HG03520 (cell line): Measurements from ENCODE around the gene KIRREL2.
"Not testable (repeated sequence)": the region's sequence is repeated elsewhere in the genome, so short reads cannot be mapped to it uniquely, and the experiment has no call there.

Source experiments
- ATAC-seq: cut with Tn5 transposase; IDR thresholded peaks from one replicate; pipeline ENCODE4 v1.9.1; 2021; ENCODE audit warnings: mild to moderate bottlenecking, moderate library complexity; ENCODE audit not compliant: unreplicated experiment

Gene KIRREL2

DNA sequence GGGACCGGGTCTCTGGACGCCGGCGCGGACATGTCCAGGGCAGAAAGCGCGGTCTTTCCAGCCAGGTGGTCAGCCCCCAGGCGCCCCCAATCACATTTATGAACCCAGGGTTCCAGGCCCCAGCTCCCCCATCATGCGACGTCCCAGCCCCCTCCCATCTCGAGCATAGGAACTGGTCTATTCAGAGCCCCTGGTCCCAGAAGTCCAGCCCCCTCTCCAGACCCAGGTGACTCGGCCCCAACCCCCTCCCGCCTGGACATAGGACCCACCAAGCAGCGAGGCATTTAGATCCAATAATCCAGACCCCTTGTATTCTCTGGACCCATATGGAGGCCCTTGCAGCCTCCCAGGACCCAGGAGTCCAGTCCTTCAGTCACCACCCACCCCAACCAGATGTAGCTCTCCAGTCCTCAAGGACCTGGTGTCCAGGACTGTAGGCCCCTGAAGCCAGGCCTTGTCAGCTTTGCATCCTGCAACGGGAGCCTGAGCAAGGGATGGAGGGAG lies 12.2 kb downstream of the KIRREL2 start:
- no peak for ATAC-seq

DNA sequence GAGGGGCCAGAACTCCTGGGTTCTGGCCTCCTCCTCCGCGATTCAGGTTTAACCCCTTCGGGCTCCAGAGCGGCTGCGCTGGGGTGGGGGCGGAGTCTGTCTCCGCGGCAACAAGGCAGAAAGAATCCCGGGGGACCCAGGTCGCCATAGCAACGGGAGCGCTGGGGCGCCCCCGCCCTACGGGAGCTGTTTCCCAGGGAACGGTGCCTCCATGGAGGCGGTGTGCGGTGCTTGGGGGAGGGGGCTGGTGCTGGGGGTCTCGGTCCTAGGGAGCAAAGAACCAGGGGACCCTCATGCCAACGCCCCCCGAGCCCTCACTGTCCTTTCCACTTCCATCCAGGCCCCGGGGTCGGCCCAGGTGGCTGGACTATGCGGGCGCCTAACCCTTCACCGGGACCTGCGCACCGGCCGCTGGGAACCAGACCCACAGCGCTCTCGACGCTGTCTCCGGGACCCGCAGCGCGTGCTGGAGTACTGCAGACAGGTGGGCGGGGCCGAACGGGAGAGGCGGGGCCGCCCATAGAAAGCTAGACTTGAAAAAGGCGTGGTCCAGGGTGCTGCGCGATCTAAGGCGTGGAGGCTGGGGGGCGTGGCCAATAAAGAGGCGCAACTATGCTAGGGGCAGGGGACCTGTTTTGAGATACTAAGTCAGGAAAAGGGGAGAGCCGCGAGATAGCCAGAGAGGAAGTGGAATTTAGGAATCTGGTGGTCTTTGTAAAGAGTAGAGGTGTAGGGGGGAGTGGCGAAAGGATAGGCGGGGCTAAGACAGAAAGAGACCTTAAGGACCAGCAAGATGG lies 12.8 kb downstream of the KIRREL2 start:
- no peak for ATAC-seq

DNA sequence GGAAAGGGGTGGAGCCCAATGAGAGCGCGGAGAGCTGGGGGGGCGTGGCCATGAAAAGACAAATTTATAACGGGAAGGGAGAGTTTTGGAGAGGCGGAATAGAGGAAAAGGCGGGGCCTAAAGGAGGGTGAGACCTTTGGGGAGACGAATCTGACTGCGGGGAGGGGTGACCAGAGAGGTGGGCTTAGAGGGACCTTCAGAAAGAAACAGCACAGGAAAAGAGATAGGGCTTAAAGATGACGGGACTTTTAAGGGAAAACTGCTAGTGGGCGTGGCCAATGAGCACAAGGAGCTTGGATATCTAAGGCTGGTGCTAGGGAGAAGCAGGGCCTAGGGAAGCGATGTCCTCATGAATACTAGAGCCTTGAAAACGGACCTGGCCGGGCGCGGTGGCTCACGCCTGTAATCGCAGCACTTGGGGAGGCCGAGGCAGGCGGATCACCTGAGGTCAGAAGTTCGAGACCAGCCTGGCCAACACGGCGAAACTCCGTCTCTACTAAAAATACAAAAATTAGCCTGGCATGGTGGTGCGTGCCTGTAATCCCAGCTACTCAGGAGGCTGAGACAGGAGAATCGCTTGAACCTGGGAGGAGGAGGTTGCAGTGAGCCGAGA lies 13.5 kb downstream of the KIRREL2 start:
- not testable (repeated sequence) for ATAC-seq

DNA sequence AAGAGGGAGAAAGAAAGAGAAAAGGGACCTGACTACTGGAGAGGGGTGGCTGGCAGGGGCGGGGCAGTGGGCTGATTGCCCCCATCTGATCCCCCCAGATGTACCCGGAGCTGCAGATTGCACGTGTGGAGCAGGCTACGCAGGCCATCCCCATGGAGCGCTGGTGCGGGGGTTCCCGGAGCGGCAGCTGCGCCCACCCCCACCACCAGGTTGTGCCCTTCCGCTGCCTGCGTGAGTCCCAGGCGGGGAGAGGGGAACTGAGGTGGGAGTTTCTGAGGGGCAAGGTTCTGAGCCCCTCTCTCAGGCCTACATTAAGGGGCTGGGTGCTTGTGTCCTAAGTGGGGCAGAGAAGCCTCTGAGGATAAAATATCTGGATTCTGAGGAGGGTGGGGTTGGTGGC lies 14.1 kb downstream of the KIRREL2 start:
- ATAC-seq = no peak

DNA sequence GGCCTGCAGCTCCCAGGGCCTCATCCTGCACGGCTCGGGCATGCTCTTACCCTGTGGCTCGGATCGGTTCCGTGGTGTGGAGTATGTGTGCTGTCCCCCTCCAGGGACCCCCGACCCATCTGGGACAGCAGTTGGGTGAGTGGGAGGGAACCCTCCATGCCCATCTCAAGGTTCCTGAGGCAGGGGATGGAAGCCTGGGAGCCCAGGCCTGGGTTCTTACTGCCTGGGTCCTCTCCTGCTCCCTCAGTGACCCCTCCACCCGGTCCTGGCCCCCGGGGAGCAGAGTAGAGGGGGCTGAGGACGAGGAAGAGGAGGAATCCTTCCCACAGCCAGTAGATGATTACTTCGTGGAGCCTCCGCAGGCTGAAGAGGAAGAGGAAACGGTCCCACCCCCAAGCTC lies 14.9 kb downstream of the KIRREL2 start:
- ATAC-seq = no peak

DNA sequence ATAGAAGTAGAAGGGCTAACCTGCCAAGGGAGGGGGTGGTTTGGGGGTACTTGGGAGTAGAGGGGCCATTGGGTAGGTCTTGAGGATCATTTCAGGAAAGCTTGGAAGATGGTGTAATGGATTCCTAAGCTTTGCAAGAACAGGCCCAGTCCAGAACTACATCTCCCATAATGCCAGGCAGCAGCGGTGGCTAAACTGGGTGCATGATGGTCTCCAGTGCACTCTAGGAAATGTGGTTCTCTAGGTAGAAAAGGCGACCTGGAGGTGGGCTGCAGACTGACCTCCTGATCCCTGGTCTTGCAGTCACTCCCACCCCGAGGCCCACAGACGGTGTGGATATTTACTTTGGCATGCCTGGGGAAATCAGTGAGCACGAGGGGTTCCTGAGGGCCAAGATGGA lies 15.5 kb downstream of the KIRREL2 start:
- no peak for ATAC-seq

DNA sequence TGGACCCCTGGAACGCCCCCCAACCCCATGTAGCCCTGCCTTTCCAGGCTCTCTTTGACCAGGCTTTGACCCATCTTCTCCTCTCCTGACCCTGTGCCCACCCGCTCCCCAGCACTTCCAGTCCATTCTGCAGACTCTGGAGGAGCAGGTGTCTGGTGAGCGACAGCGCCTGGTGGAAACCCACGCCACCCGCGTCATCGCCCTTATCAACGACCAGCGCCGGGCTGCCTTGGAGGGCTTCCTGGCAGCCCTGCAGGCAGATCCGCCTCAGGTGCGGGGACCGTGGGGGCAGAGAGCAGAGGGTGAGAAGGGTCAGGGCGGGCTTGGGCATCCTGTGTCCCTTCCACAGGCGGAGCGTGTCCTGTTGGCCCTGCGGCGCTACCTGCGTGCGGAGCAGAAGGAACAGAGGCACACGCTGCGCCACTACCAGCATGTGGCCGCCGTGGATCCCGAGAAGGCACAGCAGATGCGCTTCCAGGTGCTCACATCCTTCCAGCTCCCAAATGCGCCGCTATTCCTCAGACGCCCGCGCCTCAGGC lies 17.8 kb downstream of the KIRREL2 start:
- no peak for ATAC-seq

DNA sequence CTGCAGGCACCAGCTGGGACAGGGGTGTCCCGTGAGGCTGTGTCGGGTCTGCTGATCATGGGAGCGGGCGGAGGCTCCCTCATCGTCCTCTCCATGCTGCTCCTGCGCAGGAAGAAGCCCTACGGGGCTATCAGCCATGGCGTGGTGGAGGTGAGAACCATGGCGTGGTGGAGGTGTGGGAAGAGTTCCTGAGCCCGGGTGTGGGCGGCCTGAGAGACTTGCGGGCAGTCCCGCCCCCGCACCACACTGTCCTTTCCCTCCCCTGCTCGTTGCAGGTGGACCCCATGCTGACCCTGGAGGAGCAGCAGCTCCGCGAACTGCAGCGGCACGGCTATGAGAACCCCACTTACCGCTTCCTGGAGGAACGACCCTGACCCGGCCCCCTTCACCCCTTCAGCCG lies 22.4 kb downstream of the KIRREL2 start:
- no peak for ATAC-seq

DNA sequence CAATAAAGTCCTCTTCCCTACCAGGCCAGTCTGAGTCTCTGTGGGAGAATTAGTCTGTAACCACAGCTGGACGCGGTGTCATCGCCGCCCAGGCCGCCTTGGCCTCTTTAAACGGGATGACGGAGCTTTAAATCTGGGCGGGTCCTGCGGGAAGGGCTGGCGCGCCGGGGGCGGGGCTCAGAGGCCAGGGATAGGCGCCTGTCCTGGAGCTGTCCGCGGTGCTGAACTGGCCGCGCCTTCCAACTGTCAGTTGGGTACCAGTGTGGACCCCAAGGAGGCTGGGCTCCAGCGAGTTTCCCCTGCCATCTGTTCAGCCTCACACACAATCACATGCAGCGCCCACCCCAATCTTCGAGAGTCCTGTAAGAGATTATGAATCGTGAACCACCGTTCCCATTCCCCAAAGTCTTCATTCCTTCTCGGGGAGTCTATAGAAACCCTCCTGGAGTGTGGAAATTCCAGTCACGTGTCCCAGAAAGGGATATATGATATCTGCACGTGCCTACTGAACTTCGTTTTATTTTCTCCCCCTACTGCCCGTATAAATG lies 23.1 kb downstream of the KIRREL2 start:
- ATAC-seq = no peak

DNA sequence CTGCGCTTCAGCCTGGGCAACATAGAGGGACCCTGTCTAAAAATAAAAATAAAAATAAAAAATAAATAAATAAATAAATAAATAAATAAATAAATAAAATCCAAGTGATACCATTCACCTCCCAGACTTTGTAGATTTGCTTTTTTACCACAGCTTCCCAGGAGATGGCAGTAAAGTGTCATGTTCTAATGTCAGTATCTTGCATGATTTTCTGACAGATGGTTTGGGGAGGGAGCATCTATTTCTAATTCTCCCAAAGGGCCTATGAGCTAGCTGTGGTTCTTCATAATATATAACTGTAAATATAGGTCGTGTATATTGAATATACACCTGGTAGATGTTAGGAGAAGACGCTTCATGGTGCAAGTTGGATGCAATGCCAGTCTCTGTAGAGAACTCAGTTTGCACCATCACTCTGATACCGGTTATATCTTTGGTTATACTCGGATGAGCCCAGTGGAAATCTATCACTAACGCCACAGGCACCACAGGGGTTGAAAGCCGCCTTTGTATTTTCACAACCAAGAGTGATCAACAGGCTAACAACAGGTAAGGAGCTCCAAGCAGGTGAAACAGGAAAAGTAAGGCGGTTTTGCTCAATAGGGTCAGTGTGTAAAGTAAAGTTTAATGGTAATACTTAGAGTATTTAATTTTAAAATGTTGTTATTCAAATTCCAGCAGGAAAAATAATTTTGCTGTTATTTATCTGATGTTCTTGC lies 25.6 kb downstream of the KIRREL2 start:
- ATAC-seq = no peak

DNA sequence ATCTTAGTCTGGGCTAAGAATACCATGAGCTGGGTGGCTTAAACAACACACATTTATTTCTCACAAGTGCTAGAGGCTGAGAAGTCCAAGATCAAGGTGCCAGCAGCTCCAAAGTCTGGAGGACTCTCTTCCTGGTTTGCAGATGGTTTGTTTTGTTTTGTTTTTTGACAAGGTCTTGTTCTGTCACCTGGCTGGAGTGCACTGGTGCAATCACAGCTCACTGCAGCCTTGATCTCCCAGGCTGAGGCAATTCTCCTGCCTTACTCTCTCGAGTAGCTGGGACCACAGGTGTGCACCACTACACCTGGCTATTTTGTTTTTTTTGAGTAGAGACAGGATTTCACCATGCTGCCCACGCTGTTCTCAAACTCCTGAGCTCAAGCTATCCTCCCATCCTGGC lies 27.2 kb downstream of the KIRREL2 start:
- no peak for ATAC-seq

DNA sequence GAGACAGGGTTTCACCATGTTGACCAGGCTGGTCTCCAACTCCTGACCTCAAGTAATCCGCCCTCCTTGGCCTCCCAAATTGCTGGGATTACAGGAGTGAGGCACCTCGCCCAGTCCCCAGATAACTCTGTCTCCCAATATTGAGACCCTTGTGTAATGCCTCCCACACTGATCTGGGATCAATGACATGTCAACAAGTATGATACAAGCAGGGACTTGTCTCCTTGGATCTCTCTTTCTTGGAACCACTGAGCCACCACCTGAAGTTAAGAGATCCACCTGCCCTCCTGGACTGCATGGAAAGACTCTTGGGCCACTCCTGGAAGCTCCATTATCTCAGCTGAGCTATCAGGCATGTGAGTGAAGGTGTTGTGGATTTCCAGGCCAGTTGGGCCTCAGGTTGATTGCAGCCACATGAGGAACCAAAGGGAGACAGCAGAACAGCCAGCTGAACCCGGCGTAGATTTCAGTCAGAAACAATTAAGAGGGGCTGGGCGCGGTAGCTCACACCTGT lies 28.6 kb downstream of the KIRREL2 start:
- ATAC-seq = no peak

DNA sequence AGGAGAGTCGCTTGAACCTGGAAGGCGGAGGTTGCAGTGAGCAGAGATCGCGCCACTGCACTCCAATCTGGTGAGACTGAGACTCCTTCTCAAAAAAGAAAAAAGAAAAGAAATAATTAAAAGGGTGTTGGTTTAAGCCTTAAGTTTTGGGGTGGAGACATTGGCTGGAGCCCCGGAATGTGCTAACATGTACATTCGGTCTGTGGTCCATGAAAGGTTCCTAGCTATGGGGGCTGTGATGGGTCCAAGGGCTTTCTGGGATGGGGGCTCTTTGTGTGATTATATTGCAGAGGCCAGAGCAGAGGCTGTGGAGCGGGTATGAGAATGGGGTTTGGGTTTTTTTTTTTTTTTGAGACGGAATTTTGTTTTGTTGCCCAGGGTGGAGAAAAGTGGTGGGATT lies 29.2 kb downstream of the KIRREL2 start:
- no peak for ATAC-seq

DNA sequence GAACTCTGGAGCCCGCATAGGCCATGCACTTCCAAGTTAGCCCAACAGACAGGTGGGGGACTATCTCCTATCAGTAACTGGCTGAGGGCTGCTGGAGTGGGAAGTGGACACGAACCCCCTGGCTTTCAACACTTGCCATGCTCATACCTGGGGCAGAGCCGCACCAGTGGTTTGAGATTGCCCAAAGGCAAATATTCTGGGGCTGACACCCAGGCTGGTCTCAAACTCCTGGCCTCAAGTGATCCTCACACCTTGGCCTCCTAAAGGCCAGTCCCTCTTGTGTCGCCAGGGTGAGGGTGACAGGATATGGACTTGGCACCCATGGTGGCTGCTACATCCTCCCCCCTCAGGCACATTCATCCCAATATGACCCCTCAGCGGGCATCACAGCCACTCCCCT lies 30.5 kb downstream of the KIRREL2 start:
- no peak for ATAC-seq

DNA sequence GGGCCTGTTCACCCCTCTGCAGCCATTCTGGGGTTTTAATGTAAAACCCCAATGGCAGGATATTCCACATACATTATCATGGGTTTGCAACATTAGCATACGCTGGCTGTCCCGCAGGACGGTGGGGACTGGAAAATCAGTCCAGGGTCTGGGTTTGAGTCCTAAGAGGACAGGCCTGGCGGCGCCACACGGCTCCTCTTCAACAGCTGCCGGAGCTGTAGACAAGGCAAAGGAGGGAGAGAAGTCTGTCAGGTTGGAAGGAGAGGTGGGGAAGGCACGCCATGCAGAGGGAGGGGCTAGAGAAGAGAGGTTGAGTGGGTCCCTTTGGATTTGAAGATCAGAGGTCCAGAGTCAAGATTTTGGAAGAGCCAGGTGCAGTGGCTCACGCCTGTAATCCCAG lies 31.7 kb downstream of the KIRREL2 start:
- ATAC-seq = no peak

DNA sequence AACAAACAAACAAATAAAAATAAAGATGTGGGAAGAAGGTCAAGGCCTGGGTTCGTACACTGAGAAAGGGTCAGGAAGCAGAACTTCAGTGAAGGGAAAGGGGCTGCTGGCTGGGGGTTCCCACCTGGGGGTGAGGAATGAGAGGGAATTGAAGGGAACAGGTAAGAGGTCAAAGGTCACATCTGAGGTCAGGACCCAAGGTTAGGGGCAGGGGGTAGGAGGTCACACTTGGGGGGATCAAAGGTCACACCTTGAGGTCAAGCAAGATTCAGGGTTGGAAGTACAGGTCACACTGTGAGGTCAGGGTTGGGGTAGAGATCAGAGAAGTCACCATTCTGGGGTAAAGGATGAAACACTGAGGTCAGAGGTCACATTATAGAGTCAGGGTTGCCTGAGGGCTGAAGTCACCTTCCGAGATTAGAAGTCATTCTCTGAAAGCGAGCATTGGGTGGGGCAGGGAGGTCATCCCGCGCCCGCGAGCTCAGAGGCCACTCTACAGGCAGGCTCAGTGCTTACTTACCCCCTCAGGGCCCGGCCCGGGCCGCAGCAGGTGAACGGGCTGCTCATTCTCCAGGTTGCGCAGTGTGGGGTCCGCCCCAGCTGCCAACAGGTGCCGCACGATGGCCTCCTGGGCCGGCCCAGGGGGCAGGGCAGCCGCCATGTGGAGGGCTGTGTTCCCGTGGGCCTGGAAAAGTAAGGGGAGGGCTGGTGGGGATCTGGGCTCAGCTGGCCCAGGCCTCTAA lies 32.8 kb downstream of the KIRREL2 start:
- ATAC-seq = no peak

DNA sequence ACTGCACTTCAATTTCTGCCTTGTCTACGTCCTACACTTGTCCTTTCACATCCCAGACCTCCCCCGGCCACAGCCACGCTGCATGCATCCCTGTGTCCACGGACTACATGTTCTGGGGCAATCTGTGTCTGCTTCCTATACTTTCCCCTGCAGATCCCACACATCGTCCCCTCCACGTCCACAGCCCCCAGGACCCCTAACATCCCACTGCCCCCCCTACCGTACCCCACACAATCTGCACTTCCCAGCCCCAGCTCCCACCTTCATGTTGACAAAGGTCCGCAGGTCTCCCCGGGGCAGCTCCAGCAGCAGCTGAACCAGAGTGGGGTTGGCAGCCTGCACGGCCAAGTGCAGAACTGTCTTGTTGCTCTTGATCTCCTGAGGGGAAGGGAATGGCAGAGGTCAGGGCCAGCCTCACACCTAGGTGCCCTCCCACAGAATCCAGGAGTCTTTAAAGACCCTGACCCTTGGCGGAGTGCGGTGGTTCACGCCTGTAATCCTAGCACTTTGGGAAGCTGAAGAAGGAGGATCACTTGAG lies 33.5 kb downstream of the KIRREL2 start:
- no peak for ATAC-seq

DNA sequence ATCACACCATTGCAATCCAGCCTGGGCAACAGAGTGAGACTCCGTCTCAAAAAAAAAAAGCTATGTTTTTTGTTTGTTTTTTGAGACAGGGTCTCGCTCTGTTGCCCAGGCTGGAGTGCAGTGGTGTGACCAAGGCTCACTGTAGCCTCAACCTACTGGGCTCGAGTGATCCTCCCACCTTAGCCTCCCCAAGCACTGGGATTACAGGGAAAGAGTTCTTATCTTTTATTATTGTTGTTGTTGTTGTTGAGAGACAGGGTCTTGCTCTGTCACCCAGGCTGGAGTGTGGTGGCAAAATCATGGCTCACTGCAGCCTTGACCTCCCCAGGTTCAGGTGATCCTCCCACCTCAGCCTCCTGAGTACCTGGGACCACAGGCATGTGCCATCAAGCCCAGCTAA lies 35.1 kb downstream of the KIRREL2 start:
- not testable (repeated sequence) for ATAC-seq

DNA sequence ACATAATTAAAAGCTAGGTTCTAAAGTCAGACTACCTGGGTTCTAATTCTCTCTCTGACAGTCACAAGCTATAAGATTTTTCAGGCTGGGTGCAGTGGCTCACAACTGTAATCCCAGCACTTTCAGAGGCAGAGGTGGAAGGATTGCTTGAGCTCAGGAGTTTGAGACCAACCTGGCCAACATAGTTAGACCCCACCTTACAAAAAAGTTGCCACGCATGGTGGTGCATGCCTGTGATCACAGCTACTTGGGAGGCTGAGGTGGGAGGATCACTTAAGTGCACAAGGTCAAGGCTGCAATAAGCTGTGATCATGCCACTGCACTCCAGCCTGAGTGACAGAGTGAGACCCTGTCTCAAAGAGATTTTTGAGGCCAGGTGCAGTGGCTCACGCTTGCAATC lies 37.6 kb downstream of the KIRREL2 start:
- no peak for ATAC-seq
